RWPE2 (cell line): Measurements from ENCODE around the gene SEMA3G.

Source experiments
- ATAC-seq: fragments of 200-7000 bp; cut with Tn5 transposase; 3 replicates; pipeline ENCODE4 v1.9.1; 2021; ENCODE audit warnings: low read depth
- DNase-seq: peaks from one replicate; pipeline ENCODE4 v3.0.0-alpha.2; 2020; ENCODE audit warnings: low spot score
- H3K27ac ChIP-seq: fragments of 450-650 bp; 2 replicates; pipeline ENCODE4 v1.5.1; 2017; ENCODE audit warnings: mild to moderate bottlenecking; ENCODE audit not compliant: poor library complexity, severe bottlenecking
- H3K27me3 ChIP-seq: fragments of 250-450 bp; sonication (Bioruptor Pico); 2 replicates; pipeline ENCODE4 v1.5.1; 2021; ENCODE audit warnings: mild to moderate bottlenecking, moderate library complexity; ENCODE audit not compliant: insufficient read depth, poor library complexity, severe bottlenecking
- H3K36me3 ChIP-seq: fragments of 250-450 bp; sonication (Bioruptor Pico); 2 replicates; pipeline ENCODE4 v1.5.1; 2020; ENCODE audit warnings: low read depth, mild to moderate bottlenecking, moderate library complexity
- H3K4me1 ChIP-seq: fragments of 250-450 bp; sonication (Bioruptor Pico); 2 replicates; pipeline ENCODE4 v1.5.1; 2021; ENCODE audit warnings: mild to moderate bottlenecking, moderate library complexity; ENCODE audit not compliant: insufficient read depth, poor library complexity, severe bottlenecking
- H3K4me3 ChIP-seq: fragments of 250-450 bp; sonication (Bioruptor Pico); 2 replicates; pipeline ENCODE4 v1.5.1; 2021; ENCODE audit warnings: mild to moderate bottlenecking, moderate library complexity; ENCODE audit not compliant: severe bottlenecking
- H3K9me3 ChIP-seq: fragments of 250-450 bp; sonication (Bioruptor Pico); 2 replicates; pipeline ENCODE4 v1.5.1; 2021; ENCODE audit warnings: mild to moderate bottlenecking, moderate library complexity; ENCODE audit not compliant: severe bottlenecking
- CTCF ChIP-seq: fragments of 450-650 bp; IDR thresholded peaks from one replicate; pipeline ENCODE4 v1.5.1; 2017; ENCODE audit warnings: mild to moderate bottlenecking, moderate library complexity; ENCODE audit not compliant: poor library complexity, severe bottlenecking

Gene SEMA3G

GRCh38 chr3:52384019-52384761 lies 60.7 kb downstream of the SEMA3G start:
- Histone ChIP-seq H3K4me3 (no peak overlapping the region), H3K4me1 (no peaks in the 10 kb centered on the region), H3K36me3 (no peaks in the 10 kb centered on the region), H3K27ac (no peak overlapping the region), H3K9me3 (no peaks in the 10 kb centered on the region), H3K27me3 (no peaks in the 10 kb centered on the region)
- ATAC-seq (no peak), DNase-seq (no peak)
- TF ChIP-seq CTCF, result no peak

GRCh38 chr3:52383446-52383845 lies 61.5 kb downstream of the SEMA3G start:
- Histone ChIP-seq H3K36me3 (no peaks in the 10 kb centered on the region), H3K4me1 (no peaks in the 10 kb centered on the region), H3K4me3 (no peak overlapping the region), H3K9me3 (no peaks in the 10 kb centered on the region), H3K27me3 (no peaks in the 10 kb centered on the region), H3K27ac (no peak overlapping the region)
- DNase-seq (no peak), ATAC-seq (no peak)
- TF ChIP-seq CTCF, result no peak
